HG03135 (cell line): ENCODE measurements around the gene SH3GL1.

Experiments used
- ATAC-seq: cut with Tn5 transposase; IDR thresholded peaks from one replicate; pipeline ENCODE4 v1.9.1; 2021; ENCODE audit warnings: mild to moderate bottlenecking, moderate library complexity; ENCODE audit not compliant: unreplicated experiment

SH3GL1 gene

GRCh38 chr19:4320419-4320818 is 79.9 kb downstream of the SH3GL1 start:
- no peak for ATAC-seq

- ATAC-seq: no peak
Measured at GRCh38 chr19:4319067-4319718, 81.2 kb downstream of the SH3GL1 start.

GRCh38 chr19:4318460-4318859 is 81.9 kb downstream of the SH3GL1 start:
- no peak for ATAC-seq

- ATAC-seq: no peak
Measured at GRCh38 chr19:4316956-4317355, 83.4 kb downstream of the SH3GL1 start.

- ATAC-seq: no peak
Measured at GRCh38 chr19:4313847-4314490, 86.4 kb downstream of the SH3GL1 start.
